Vagina (tissue), 2 donors: Measurements from ENCODE around the gene EPSTI1.

ENCODE experiments used
- CTCF ChIP-seq, 3 experiments: fragments of 450-650 bp in 2 of 3; fragments of 200-600 bp in 1 of 3; sonication (generic) in 1 of 3; IDR thresholded peaks; one replicate each; pipeline ENCODE4 v1.5.1; 2017 to 2019; ENCODE audit warnings: antibody characterized with exemption in 3 of 3, mild to moderate bottlenecking in 2 of 3, moderate library complexity in 2 of 3
- POLR2A ChIP-seq, 2 donors: fragments of 450-650 bp; IDR thresholded peaks; one replicate each; pipeline ENCODE4 v1.6.1; 2017; ENCODE audit warnings: antibody characterized with exemption in 2 of 2, mild to moderate bottlenecking in 2 of 2, moderate library complexity in 2 of 2
- POLR2AphosphoS5 ChIP-seq, 2 donors: sonication (generic); formaldehyde crosslinking; IDR thresholded peaks; one replicate each; pipeline ENCODE4 v1.9.0; 2017; ENCODE audit warnings: antibody characterized with exemption in 2 of 2, mild to moderate bottlenecking in 2 of 2, low read depth in 1 of 2; ENCODE audit not compliant: insufficient read depth in 1 of 2

GRCh38 chr13:42967660-42968059 lies 24.4 kb downstream of the EPSTI1 start:
- TF ChIP-seq POLR2A (IDR thresholded peaks at IDR 0.05) (no peak), CTCF (IDR thresholded peaks at IDR 0.05) (no peak), POLR2AphosphoS5 (IDR thresholded peaks at IDR 0.05; ENCODE audit: insufficient read depth in 1 of 2, low read depth in 1 of 2) (no peak)
